K562 (cell line): ENCODE measurements around the gene POLR2C. TPM values are rescaled to one million over a fixed set of nuclear protein-coding genes. Genes with fewer than 3 reads are reported as not detected.

Source experiments
- CCNT2 ChIP-seq: IDR thresholded peaks from 2 replicates; pipeline ENCODE4 v1.6.1; 2011; ENCODE audit warnings: borderline replicate concordance, low read depth, mild to moderate bottlenecking, moderate library complexity, mixed read lengths, low read length; ENCODE audit not compliant: insufficient read length; ENCODE audit errors: extremely low read depth
- CEBPG ChIP-seq, 3 experiments: fragments of 200-800 bp in 1 of 3; sonication (Bioruptor generic) in 1 of 3; sonication (generic) in 1 of 3; formaldehyde crosslinking in 1 of 3; IDR thresholded peaks in 2 of 3; conservative IDR thresholded peaks in 1 of 3; 2 replicates each; pipeline versions ENCODE4 v1.6.1 to v1.8.0; 2016 to 2022; ENCODE audit warnings: missing compliant biosample characterization in 2 of 3, missing genetic modification characterization in 2 of 3, mild to moderate bottlenecking in 1 of 3, missing genetic modification reagents in 1 of 3
- CHD2 ChIP-seq: IDR thresholded peaks from 2 replicates; pipeline ENCODE4 v1.6.1; 2011; ENCODE audit warnings: low read depth, low read length
- ELF4 ChIP-seq: fragments of 450-650 bp; formaldehyde crosslinking; IDR thresholded peaks from 2 replicates; pipeline ENCODE4 v1.4.0; 2022; ENCODE audit warnings: missing genetic modification characterization
- FOXJ3 ChIP-seq: sonication (generic); formaldehyde crosslinking; IDR thresholded peaks from 2 replicates; pipeline ENCODE4 v1.4.0; 2020; ENCODE audit warnings: mild to moderate bottlenecking, missing genetic modification reagents
- FOXK1 ChIP-seq: sonication (generic); formaldehyde crosslinking; IDR thresholded peaks from 2 replicates; pipeline ENCODE4 v1.8.0; 2022; ENCODE audit warnings: missing genetic modification reagents, mild to moderate bottlenecking, borderline replicate concordance
- FOXK2 ChIP-seq, 2 experiments: fragments of 450-650 bp; IDR thresholded peaks in 1 of 2; conservative IDR thresholded peaks in 1 of 2; 2 replicates each; pipeline ENCODE4 v1.6.1; 2016; ENCODE audit warnings: low read depth in 2 of 2, mild to moderate bottlenecking in 1 of 2
- LCOR ChIP-seq: sonication (generic); formaldehyde crosslinking; IDR thresholded peaks from 2 replicates; pipeline ENCODE4 v1.8.0; 2022; ENCODE audit warnings: mild to moderate bottlenecking, missing genetic modification reagents
- MTA1 ChIP-seq: fragments of 450-650 bp; IDR thresholded peaks from 2 replicates; pipeline ENCODE4 v1.6.1; 2017; ENCODE audit warnings: borderline replicate concordance
- NFXL1 ChIP-seq: fragments of 450-650 bp; formaldehyde crosslinking; IDR thresholded peaks from 2 replicates; pipeline ENCODE4 v1.4.0; 2021; ENCODE audit warnings: mild to moderate bottlenecking
- POLR2B ChIP-seq: fragments of 450-650 bp; IDR thresholded peaks from 2 replicates; pipeline ENCODE4 v1.6.1; 2018; ENCODE audit warnings: low read depth; ENCODE audit not compliant: partially characterized antibody
- RBBP5 ChIP-seq: fragments of 200-600 bp; sonication (generic); IDR thresholded peaks from 2 replicates; pipeline ENCODE4 v1.6.1; 2012; ENCODE audit warnings: borderline replicate concordance, mild to moderate bottlenecking, low read length, control low read depth, inconsistent platforms; ENCODE audit not compliant: insufficient read depth, poor library complexity, severe bottlenecking
- RFX5 ChIP-seq: IDR thresholded peaks from 2 replicates; pipeline ENCODE4 v1.6.1; 2011; ENCODE audit warnings: low read depth, mild to moderate bottlenecking, improper control_type of control experiment, low read length
- SMAD1 ChIP-seq: fragments of 150-350 bp; IDR thresholded peaks from 2 replicates; pipeline ENCODE4 v1.6.1; 2014; ENCODE audit warnings: low read length, low read depth; ENCODE audit not compliant: partially characterized antibody
- TAF15 ChIP-seq: fragments of 200-400 bp; formaldehyde crosslinking; IDR thresholded peaks from 2 replicates; pipeline ENCODE4 v1.6.1; 2017; ENCODE audit warnings: mild to moderate bottlenecking, low read depth, low read length, moderate library complexity
- TAF7 ChIP-seq: fragments of 450-650 bp; IDR thresholded peaks from 2 replicates; pipeline ENCODE4 v1.6.1; 2016; ENCODE audit warnings: missing genetic modification characterization, missing compliant biosample characterization
- WHSC1 ChIP-seq: IDR thresholded peaks from one replicate; pipeline ENCODE4 v1.6.1; 2012; ENCODE audit warnings: low read length, control low read depth, inconsistent platforms
- ZNF445 ChIP-seq: fragments of 250-450 bp; sonication (Bioruptor Pico); IDR thresholded peaks from 2 replicates; pipeline ENCODE4 v1.4.0; 2020; ENCODE audit warnings: low read depth, mild to moderate bottlenecking, moderate library complexity
- ZNF584 ChIP-seq: fragments of 200-800 bp; sonication (Bioruptor generic); IDR thresholded peaks from 2 replicates; pipeline ENCODE4 v1.6.1; 2016; ENCODE audit warnings: low read depth, mild to moderate bottlenecking, missing genetic modification characterization, missing compliant biosample characterization
- ZNF766 ChIP-seq: fragments of 200-800 bp; sonication (Bioruptor generic); conservative IDR thresholded peaks from 2 replicates; pipeline ENCODE4 v1.6.1; 2016; ENCODE audit warnings: missing genetic modification characterization, missing compliant biosample characterization
- polyA plus RNA-seq, 8 experiments: library from polyadenylated mRNA; depleted of rRNA in 4 of 8; stranded (reverse) in 5 of 8; unstranded in 3 of 8; fragments of >200 nt; fragmentation: Nextera tagmentation in 2 of 8; fragmentation: Illumina TruSeq in 1 of 8; extraction: Ambion mirVana in 2 of 8; extraction: Trizol in 1 of 8; gene quantifications; 2 replicates each; pipeline versions ENCODE4 v1.2.1 to v1.2.3, GENCODE V29; 2011 to 2014; ENCODE audit warnings: inconsistent platforms in 1 of 8, missing spikeins in 1 of 8
- total RNA-seq, 7 experiments: library from RNA; depleted of rRNA in 6 of 7; stranded (reverse); fragments of >200 nt in 6 of 7; fragmentation: Illumina TruSeq in 2 of 7; extraction: Trizol in 2 of 7; gene quantifications; 2 replicates each; pipeline versions ENCODE4 v1.2.1 to v1.2.3, GENCODE V29; 2011 to 2021; ENCODE audit warnings: low replicate concordance in 1 of 7
- TF ChIP-seq, protein P1 (sequence below): fragments of 250-450 bp; sonication (Bioruptor Pico); IDR thresholded peaks from 2 replicates; pipeline ENCODE4 v1.8.0; 2021; ENCODE audit warnings: mild to moderate bottlenecking, moderate library complexity
- TF ChIP-seq, protein P2 (sequence below), 2 experiments: fragments of 150-350 bp in 1 of 2; IDR thresholded peaks; 2 replicates each; pipeline ENCODE4 v1.6.1; 2012 to 2016; ENCODE audit warnings: low read depth in 2 of 2, low read length in 2 of 2, mild to moderate bottlenecking in 1 of 2, moderate library complexity in 1 of 2

The POLR2C gene
- total and polyA plus RNA-seq, 9 of the 15 experiments (the other 6 are each of a cell fraction or from before 2014, with no cell fraction given), result 70.3 to 163 (median 92.3) TPM

DNA sequence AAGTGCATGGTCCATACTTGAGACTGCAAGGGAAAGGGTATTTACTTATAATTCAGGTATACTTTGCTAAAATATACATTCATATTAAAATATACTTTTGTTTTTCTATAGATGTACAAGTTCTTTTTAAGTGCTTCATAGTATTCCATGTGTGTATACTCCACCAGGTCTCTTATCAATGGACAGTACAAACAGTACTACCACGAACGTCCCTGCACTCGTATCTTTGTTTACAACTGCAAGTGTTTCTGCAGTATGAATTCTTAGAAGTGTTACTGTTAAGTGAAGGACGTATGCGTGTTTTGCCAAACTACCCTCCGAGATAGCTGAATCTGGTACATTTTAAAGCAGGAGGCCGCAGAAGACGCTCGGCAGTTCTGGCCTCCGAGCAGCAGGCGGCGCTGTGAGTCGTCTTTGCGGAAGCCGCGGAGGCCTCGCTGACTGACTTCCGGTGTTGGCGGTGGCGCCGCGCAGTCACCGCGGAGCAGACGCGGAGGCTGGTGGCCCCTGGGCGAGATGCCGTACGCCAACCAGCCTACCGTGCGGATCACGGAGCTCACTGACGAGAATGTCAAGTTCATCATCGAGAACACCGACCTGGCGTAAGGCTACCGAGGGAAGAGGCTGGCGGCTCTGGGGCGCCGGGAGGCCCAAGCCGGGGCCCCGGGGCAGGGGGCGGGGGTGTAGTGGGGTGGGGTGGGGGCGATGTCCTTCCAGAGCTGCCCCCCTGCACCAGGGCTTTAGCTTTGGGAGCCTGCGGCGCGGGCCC, at the start of gene POLR2C (continued):
- TF ChIP-seq RFX5 (no peak), FOXK1 (peak; percentile 14; the same call in 1 of the 2 replicates), ZNF584 (CRISPR knock-in tag) (no peak), CEBPG (CRISPR knock-in tag; IDR thresholded peaks at IDR 0.05) (no peak), CEBPG (tag; conservative IDR thresholded peaks at IDR 0.05 in 1 of 2, IDR thresholded peaks at IDR 0.05 in 1 of 2) (no peak), MTA1 (no peak), POLR2B (peak; percentile 97), CCNT2 (peak; percentile 81), WHSC1 (no peak), RBBP5 (peak; percentile 94), ZNF445 (CRISPR knock-in tag) (no peak), TAF7 (peak; percentile 88), SMAD1 (peak; percentile 73), ELF4 (no peak), CHD2 (no peak), FOXK2 (conservative IDR thresholded peaks at IDR 0.05 in 1 of 2, IDR thresholded peaks at IDR 0.05 in 1 of 2; ENCODE audit: low read depth in 2 of 2) (peak in 1 of 2 experiments; percentile 51; a peak in 2 of 4 replicates), FOXJ3 (CRISPR knock-in tag) (no peak), LCOR (CRISPR knock-in tag) (peak; percentile 81), NFXL1 (CRISPR knock-in tag) (no peak), TAF15 (no peak), ZNF766 (CRISPR knock-in tag) (peak; percentile 55; the same call in 1 of the 2 replicates)
- TF ChIP-seq, protein P1, sequence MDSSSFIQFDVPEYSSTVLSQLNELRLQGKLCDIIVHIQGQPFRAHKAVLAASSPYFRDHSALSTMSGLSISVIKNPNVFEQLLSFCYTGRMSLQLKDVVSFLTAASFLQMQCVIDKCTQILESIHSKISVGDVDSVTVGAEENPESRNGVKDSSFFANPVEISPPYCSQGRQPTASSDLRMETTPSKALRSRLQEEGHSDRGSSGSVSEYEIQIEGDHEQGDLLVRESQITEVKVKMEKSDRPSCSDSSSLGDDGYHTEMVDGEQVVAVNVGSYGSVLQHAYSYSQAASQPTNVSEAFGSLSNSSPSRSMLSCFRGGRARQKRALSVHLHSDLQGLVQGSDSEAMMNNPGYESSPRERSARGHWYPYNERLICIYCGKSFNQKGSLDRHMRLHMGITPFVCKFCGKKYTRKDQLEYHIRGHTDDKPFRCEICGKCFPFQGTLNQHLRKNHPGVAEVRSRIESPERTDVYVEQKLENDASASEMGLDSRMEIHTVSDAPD (CRISPR knock-in tag), result no peak
- TF ChIP-seq, protein P2, sequence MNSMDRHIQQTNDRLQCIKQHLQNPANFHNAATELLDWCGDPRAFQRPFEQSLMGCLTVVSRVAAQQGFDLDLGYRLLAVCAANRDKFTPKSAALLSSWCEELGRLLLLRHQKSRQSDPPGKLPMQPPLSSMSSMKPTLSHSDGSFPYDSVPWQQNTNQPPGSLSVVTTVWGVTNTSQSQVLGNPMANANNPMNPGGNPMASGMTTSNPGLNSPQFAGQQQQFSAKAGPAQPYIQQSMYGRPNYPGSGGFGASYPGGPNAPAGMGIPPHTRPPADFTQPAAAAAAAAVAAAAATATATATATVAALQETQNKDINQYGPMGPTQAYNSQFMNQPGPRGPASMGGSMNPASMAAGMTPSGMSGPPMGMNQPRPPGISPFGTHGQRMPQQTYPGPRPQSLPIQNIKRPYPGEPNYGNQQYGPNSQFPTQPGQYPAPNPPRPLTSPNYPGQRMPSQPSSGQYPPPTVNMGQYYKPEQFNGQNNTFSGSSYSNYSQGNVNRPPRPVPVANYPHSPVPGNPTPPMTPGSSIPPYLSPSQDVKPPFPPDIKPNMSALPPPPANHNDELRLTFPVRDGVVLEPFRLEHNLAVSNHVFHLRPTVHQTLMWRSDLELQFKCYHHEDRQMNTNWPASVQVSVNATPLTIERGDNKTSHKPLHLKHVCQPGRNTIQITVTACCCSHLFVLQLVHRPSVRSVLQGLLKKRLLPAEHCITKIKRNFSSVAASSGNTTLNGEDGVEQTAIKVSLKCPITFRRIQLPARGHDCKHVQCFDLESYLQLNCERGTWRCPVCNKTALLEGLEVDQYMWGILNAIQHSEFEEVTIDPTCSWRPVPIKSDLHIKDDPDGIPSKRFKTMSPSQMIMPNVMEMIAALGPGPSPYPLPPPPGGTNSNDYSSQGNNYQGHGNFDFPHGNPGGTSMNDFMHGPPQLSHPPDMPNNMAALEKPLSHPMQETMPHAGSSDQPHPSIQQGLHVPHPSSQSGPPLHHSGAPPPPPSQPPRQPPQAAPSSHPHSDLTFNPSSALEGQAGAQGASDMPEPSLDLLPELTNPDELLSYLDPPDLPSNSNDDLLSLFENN (IDR thresholded peaks at IDR 0.05; ENCODE audit: low read depth in 2 of 2, low read length in 2 of 2), result peak in 1 of 2 experiments; percentile 82; a peak in 2 of 4 replicates
